Skin epidermis (tissue), 12 donors: ENCODE results near the gene KIF15.
"Not testable (repeated sequence)": the region's sequence is repeated elsewhere in the genome, so short reads cannot be mapped to it uniquely, and the experiment has no call there.

Experiments
- H3K27ac ChIP-seq, 21 experiments: fragments of 200-600 bp; sonication (generic) in 11 of 21; one replicate each; pipeline ENCODE4 v1.5.0; 2020; ENCODE audit warnings: mild to moderate bottlenecking in 3 of 21, inconsistent platforms in 2 of 21, moderate library complexity in 2 of 21
- H3K4me3 ChIP-seq, 7 experiments: fragments of 200-600 bp; sonication (generic) in 2 of 7; one replicate each; pipeline ENCODE4 v1.5.0; 2020; ENCODE audit warnings: inconsistent platforms in 2 of 7, mild to moderate bottlenecking in 2 of 7, moderate library complexity in 1 of 7

KIF15 gene

GRCh38 chr3:44805960-44806359 is 44.4 kb downstream of the KIF15 start:
- H3K4me3 ChIP-seq = no peak overlapping the region
- H3K27ac ChIP-seq = no peak overlapping the region

GRCh38 chr3:44814751-44815150 is 53.2 kb downstream of the KIF15 start:
- Histone ChIP-seq H3K27ac (no peak overlapping the region), H3K4me3 (no peak overlapping the region)

GRCh38 chr3:44816334-44816733 is 54.7 kb downstream of the KIF15 start:
- H3K4me3 ChIP-seq, H3K27ac ChIP-seq: not testable (repeated sequence)

GRCh38 chr3:44821206-44821605 is 59.6 kb downstream of the KIF15 start:
- not testable (repeated sequence) for H3K4me3 ChIP-seq

GRCh38 chr3:44825264-44825925 is 63.8 kb downstream of the KIF15 start:
- H3K4me3 ChIP-seq = no peak overlapping the region
- no peak overlapping the region for H3K27ac ChIP-seq

More at GRCh38 chr3:44821206-44821605, 59.6 kb downstream of the KIF15 start:
- H3K27ac ChIP-seq = not testable (repeated sequence)

- H3K4me3 ChIP-seq = no peak overlapping the region
- H3K27ac ChIP-seq = no peak overlapping the region
These were observed 65.6 kb downstream of the KIF15 start for GRCh38 chr3:44827196-44827595.

- H3K27ac ChIP-seq = no peak overlapping the region
These were observed 69.6 kb downstream of the KIF15 start for GRCh38 chr3:44831232-44831631.

GRCh38 chr3:44832032-44832431 is 70.4 kb downstream of the KIF15 start:
- Histone ChIP-seq H3K27ac (no peak overlapping the region), H3K4me3 (no peak overlapping the region)

More at GRCh38 chr3:44831232-44831631, 69.6 kb downstream of the KIF15 start:
- no peak overlapping the region for H3K4me3 ChIP-seq

GRCh38 chr3:44832965-44833364 is 71.4 kb downstream of the KIF15 start:
- Histone ChIP-seq H3K27ac (no peak overlapping the region), H3K4me3 (no peak overlapping the region)

- Histone ChIP-seq H3K27ac (no peak overlapping the region), H3K4me3 (no peak overlapping the region)
These were observed 71.8 kb downstream of the KIF15 start for GRCh38 chr3:44833394-44833793.

GRCh38 chr3:44835684-44836083 is 74.1 kb downstream of the KIF15 start:
- Histone ChIP-seq H3K4me3 (no peak overlapping the region), H3K27ac (no peak overlapping the region)

GRCh38 chr3:44842376-44842775 is 80.8 kb downstream of the KIF15 start:
- no peak overlapping the region for H3K27ac ChIP-seq
- no peak overlapping the region for H3K4me3 ChIP-seq

- Histone ChIP-seq H3K4me3 (no peak overlapping the region), H3K27ac (peak overlapping the region in 8 of 21 experiments; percentile 18 to 65 (median 36))
These were observed 84.2 kb downstream of the KIF15 start for GRCh38 chr3:44845528-44846520.

GRCh38 chr3:44848634-44849033 is 87.0 kb downstream of the KIF15 start:
- no peak overlapping the region for H3K27ac ChIP-seq
- H3K4me3 ChIP-seq = no peak overlapping the region

- H3K27ac ChIP-seq, H3K4me3 ChIP-seq: not testable (repeated sequence)
These were observed 95.1 kb downstream of the KIF15 start for GRCh38 chr3:44856663-44857062.

GRCh38 chr3:44860117-44860516 is 98.5 kb downstream of the KIF15 start:
- Histone ChIP-seq H3K27ac (no peak overlapping the region), H3K4me3 (no peak overlapping the region)

GRCh38 chr3:44861412-44862225 is 100.0 kb downstream of the KIF15 start, which contains the start of gene TMEM42:
TSS of gene TMEM42 (plus strand) at chr3:44861912. CDS start at chr3:44861925, 13 bp downstream.
- Histone ChIP-seq H3K4me3 (peak within 1 kb of the TSS; percentile 41 to 70 (median 65)), H3K27ac (peak within 1 kb of the TSS; percentile 72 to 96 (median 89))

GRCh38 chr3:44862226-44862637 is 100.6 kb downstream of the KIF15 start:
- peak overlapping the region; percentile 41 to 70 (median 65) for H3K4me3 ChIP-seq
- peak overlapping the region; percentile 72 to 96 (median 89) for H3K27ac ChIP-seq

GRCh38 chr3:44865272-44866035 is 103.9 kb downstream of the KIF15 start:
- no peak overlapping the region for H3K27ac ChIP-seq
- no peak overlapping the region for H3K4me3 ChIP-seq
